Peyer's patch (tissue), 4 donors: Measurements from ENCODE around the gene RSRC1.

Source experiments
- POLR2A ChIP-seq, 2 donors: fragments of 450-650 bp; IDR thresholded peaks; one replicate each; pipeline ENCODE4 v1.5.1; 2017; ENCODE audit warnings: antibody characterized with exemption in 2 of 2, mild to moderate bottlenecking in 2 of 2, moderate library complexity in 2 of 2
- TF ChIP-seq, protein P1 (sequence below), 6 experiments: fragments of 450-650 bp in 4 of 6; fragments of 200-600 bp in 2 of 6; sonication (generic) in 1 of 6; IDR thresholded peaks; one replicate each; pipeline ENCODE4 v1.5.1; 2017 to 2019; ENCODE audit warnings: antibody characterized with exemption in 6 of 6, mild to moderate bottlenecking in 3 of 6, moderate library complexity in 1 of 6

DNA sequence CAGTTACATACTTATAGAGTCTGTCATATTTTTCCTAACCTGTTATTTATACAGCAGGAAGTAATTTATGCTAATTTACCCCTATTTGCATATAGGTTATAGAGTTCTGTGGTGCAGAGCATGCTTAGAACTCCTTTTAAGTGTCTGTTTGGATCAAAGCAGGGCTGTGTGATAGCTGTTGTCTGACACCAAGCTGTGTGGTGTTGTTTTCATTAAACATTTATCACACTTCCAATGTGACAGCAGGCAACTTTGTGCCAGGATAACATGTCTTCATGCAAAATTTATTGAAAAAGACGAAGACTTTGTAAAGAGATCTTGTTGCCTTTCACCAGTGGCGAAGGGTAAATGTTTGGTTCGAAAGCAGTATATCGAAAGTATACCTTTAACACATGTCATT, 100.2 kb downstream of the RSRC1 start:
- TF ChIP-seq, protein P1, sequence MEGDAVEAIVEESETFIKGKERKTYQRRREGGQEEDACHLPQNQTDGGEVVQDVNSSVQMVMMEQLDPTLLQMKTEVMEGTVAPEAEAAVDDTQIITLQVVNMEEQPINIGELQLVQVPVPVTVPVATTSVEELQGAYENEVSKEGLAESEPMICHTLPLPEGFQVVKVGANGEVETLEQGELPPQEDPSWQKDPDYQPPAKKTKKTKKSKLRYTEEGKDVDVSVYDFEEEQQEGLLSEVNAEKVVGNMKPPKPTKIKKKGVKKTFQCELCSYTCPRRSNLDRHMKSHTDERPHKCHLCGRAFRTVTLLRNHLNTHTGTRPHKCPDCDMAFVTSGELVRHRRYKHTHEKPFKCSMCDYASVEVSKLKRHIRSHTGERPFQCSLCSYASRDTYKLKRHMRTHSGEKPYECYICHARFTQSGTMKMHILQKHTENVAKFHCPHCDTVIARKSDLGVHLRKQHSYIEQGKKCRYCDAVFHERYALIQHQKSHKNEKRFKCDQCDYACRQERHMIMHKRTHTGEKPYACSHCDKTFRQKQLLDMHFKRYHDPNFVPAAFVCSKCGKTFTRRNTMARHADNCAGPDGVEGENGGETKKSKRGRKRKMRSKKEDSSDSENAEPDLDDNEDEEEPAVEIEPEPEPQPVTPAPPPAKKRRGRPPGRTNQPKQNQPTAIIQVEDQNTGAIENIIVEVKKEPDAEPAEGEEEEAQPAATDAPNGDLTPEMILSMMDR (IDR thresholded peaks at IDR 0.05) = no peak
- no peak for TF ChIP-seq POLR2A (IDR thresholded peaks at IDR 0.05)
